Measurements from ENCODE around the gene VAPB.

The VAPB gene

GRCh38 chr20:58466095-58466708, 77.2 kb downstream of the VAPB start:
- no peak for DNase-seq

GRCh38 chr20:58466729-58467571, 77.9 kb downstream of the VAPB start:
- DNase-seq: no peak

- DNase-seq: no peak
Measured at GRCh38 chr20:58467572-58468527, 78.8 kb downstream of the VAPB start.

DNA sequence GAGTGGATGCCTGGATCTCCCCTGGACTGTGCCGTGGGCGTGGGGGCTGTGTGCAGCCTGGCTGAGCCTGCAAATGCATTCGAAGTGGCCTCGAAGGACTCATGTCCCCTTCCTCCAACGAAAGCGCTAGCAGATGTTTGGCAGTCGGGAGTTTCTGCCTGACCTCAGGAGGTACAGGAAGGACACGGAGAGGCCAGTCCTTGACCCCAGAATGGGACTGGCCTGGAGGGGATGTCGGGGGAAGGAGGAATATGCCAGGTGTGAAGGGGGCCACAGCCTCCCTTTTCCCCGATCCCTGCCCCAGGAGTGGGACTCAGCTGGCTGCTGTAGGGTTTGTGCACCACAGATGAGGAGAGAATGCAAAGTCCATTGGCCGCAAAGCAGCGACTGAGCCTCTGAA, 80.6 kb downstream of the VAPB start:
- no peak for DNase-seq

DNA sequence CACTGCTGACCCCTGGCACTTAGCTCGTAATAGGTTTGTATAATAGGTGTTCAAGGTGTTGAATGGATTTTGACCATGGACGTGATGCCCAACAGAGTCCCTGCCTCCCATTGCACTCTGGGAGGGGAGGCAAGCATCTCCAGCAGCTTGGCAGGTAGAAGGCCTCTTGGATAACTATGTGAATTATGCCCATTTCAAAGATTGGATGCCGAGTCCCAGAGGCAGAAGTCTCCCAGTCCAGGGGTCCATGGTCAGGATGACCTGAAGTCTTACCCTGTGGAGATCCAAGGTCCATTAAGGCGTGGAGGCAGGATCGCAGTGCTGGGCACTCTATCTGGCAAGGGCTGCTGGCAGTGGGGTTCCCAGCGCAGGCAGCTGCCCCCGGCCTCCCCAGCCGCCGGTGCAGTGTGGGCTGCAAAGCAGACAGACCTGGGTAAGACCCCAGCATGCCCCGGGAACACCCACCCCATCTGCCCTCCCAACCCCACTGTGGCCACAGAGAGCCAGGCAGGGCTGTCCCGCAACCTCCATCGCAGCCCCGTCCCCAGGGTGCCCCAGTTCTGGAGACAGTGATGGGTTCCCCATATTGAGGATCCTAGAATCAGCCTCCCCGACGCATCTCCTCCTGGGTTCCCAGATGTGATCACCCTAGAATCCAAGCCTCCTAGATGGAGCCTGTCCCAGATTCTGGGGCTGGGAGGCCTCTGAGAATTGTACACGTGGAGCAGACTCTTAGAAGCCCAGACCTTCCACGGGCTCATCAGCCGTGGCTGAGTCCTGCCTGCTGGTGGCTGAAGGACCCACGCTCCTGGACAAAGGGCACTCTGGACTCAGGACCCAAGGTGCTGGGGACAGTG, 81.5 kb downstream of the VAPB start:
- DNase-seq: no peak

GRCh38 chr20:58471193-58472164, 82.5 kb downstream of the VAPB start:
- no peak for DNase-seq

GRCh38 chr20:58472273-58473018, 83.4 kb downstream of the VAPB start:
- no peak for DNase-seq

GRCh38 chr20:58473453-58474425, 84.7 kb downstream of the VAPB start:
- no peak for DNase-seq

DNA sequence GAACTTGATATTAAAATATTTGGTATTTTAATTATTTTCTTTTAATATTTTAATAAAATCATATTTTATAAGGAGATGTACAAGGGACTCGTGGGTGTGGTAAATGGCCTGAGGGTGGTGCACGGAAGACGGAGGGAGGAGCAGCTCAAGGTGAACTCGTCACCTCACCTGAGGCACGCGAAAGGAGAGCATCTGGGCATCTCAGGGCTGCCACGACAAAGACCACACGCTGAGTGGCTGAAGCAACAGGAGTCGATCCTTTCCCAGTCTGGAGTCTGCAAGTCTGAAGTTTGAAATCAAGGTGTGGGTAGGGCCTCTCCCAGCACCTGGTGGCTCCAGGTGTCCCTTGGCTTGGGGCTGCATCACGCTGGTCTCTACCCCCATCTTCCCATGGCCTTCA, 86.4 kb downstream of the VAPB start:
- no peak for DNase-seq

DNA sequence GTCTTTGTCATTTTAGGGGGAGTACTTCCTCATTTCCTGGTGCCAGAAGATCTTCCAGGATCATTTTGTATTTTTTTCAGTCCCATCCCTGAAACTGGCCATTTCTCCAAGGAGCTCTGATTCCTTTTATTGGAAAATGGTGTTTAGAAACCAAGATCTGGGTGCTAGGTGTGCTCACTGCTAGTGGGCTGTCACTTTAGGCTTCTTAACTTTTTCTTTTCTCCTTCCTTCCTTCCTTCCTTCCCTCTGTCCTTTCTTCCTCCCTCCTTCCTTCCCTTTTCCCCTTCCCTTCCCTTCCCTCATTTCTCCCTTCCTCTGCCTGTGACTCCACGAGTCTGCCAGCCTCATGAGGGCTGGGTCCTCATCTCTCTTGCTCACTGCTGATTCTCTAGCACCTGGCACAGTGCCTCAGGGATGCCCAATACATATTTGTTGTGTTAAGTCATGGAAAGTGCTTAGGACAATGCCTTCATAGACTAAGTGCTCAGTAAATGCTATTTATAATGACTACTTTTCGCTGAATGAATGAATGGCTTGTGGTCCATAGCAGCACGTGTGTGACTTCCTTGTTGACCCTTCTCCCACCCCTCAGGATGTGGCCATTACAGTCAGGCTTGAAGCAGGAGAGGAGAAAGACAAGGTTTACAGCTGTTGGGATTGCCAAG, 89.2 kb downstream of the VAPB start:
- no peak for DNase-seq

DNA sequence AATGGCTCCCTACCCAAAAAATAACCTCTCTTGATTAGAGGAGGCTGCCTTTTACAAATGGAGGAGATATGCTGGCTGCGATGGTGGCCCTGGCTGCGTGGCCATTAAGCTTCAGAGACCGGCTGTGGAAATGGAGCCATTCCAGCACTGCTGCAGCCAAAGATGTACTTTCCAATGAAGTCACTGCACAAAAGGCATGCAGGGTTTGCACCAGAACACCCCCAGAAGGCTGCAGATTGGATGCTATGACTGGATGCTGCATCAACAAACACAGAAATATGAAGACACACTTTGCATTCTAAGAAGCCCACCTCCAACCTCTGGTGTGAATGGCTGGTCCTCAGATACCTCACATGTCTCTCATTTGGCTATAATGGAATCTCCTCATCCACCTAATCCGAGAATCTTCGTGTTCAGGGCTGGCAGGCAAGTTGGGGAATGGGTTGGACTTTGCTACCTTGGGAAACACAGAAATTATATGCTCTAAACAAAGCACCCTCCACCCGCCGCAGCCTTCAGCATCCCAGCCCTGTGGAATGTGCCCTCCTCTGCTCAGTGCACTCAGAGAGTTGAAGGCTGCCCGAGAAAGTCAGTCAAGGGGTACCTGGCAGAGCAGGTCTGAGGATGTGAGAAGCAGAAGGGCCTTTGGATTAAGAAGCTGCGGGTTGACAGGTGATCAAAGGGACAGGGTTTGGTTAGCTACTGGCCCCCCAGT, 90.9 kb downstream of the VAPB start:
- DNase-seq: no peak

- no peak for DNase-seq
Measured at GRCh38 chr20:58480551-58481336, 91.7 kb downstream of the VAPB start.

DNA sequence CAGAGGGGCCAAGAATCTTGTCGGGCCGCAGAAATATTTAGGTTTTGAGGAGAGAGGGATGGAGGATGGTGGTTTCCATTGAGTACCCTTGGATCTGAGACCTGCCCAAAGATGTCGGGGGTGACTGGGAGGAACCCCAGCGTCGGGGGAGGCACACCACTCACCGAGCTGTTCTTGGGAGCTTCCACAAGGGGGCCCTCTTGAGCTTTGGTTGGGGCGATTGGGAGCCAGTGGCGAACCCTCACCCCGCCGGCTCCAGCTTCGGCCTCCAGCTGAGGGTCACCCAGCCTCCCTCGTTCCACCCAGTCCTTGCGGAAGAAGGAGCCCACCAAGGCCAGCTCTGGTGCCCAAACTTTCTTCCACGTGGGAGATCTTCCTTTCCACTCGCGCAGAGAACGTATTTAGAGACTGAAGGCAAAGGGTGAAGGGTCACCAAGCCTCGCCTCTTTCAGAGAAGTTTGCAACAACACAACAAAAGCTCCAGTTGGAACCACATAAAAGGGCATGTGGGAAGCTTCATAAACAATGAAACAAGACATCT, 92.5 kb downstream of the VAPB start:
- no peak for DNase-seq

GRCh38 chr20:58482416-58482815, 93.4 kb downstream of the VAPB start:
- no peak for DNase-seq

DNA sequence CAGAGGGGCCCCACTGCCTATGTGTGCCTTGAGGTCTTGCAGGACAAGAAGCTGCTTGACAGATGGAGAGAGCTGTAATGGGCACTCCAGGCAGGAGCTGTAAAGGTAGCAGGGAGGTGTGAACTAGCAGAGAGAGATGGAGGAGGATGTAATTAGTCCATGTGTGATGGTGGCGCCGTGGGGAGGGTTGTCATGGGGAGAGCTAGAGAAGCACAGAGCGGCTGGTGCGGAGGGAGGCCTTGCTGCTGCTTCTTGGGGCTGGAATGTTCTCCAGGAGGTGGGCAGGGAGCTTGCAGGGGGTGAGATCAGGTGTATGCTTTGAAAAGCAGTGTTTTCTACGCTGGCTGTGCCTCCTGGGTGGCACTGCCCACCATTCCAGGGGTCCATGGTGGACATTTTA, 94.0 kb downstream of the VAPB start:
- no peak for DNase-seq

DNA sequence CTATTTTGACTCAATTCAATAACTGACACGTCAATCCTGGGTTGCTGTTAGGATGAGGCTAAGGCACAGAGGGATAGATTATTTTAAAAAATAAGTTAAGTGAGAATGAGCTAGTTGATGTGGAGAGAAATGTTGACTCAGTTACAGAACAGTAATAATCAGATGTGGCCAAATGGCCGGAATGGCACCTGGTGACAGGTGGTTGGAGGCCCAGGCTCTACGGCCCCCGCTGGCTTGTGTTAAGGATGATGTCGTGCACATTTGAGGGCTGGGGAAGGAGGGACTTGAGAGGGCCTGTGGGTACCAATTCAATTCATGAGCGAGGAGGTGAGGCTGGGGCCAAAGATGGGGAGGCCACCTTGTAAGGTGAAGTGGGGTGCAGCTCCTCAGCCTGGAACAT, 94.4 kb downstream of the VAPB start:
- DNase-seq: no peak

GRCh38 chr20:58485393-58485792, 96.4 kb downstream of the VAPB start:
- no peak for DNase-seq
